ENCODE data around the gene FBXL16.

The FBXL16 gene

GRCh38 chr16:725041-725376 is 19.4 kb upstream of the FBXL16 start:
- Histone ChIP-seq H3K4me2 (ENCODE audit: low read length) (no peak overlapping the region), H4K20me1 (ENCODE audit: control insufficient read depth, insufficient read depth, low read depth, low read length) (0 out of 2 replicates have a peak, but pooled peaks cover 3% of the 10 kb centered on the region), H3K9me2 (replicated peaks; ENCODE audit: control insufficient read depth, low read length) (no peaks in the 10 kb centered on the region), H3K79me2 (ENCODE audit: control insufficient read depth, low read length) (peaks cover 9% of the 10 kb centered on the region), H3K9me3 (ENCODE audit: control insufficient read depth, insufficient read depth, low read length) (no peaks in the 10 kb centered on the region), H3K4me1 (ENCODE audit: control insufficient read depth, low read length) (peaks cover 56% of the 10 kb centered on the region), H3K4me3 (ENCODE audit: low read length) (no peak overlapping the region), H3K36me3 (ENCODE audit: control insufficient read depth, low read length) (peaks cover 38% of the 10 kb centered on the region), H3K27ac (ENCODE audit: low read depth, low read length) (no peak overlapping the region), H3F3A (ENCODE audit: control insufficient read depth, insufficient read depth) (peaks cover 10% of the 10 kb centered on the region; the same call in 1 of the 2 replicates), H3K27me3 (ENCODE audit: control insufficient read depth, low read length) (no peaks in the 10 kb centered on the region)
- TF ChIP-seq EZH2phosphoT487 (IDR thresholded peaks at IDR 0.05; ENCODE audit: borderline replicate concordance, low read length) (no peak), CTCF (IDR thresholded peaks at IDR 0.05; ENCODE audit: low read depth, low read length, poor library complexity, severe bottlenecking) (no peak)

- peaks cover 61% of the 10 kb centered on the region for H3K4me1 ChIP-seq (ENCODE audit: control insufficient read depth, low read length)
- TF ChIP-seq CTCF (IDR thresholded peaks at IDR 0.05; ENCODE audit: low read depth, low read length, poor library complexity, severe bottlenecking) (no peak), EZH2phosphoT487 (IDR thresholded peaks at IDR 0.05; ENCODE audit: borderline replicate concordance, low read length) (no peak)
- H4K20me1 ChIP-seq (ENCODE audit: control insufficient read depth, insufficient read depth, low read depth, low read length): 0 out of 2 replicates have a peak, but pooled peaks cover 3% of the 10 kb centered on the region
- H3K4me3 ChIP-seq (ENCODE audit: low read length): no peak overlapping the region
- H3K36me3 ChIP-seq (ENCODE audit: control insufficient read depth, low read length): peaks cover 32% of the 10 kb centered on the region
- H3K27me3 ChIP-seq (ENCODE audit: control insufficient read depth, low read length): no peaks in the 10 kb centered on the region
- no peaks in the 10 kb centered on the region for H3K9me3 ChIP-seq (ENCODE audit: control insufficient read depth, insufficient read depth, low read length)
- H3K9me2 ChIP-seq (replicated peaks; ENCODE audit: control insufficient read depth, low read length): no peaks in the 10 kb centered on the region
- peaks cover 12% of the 10 kb centered on the region; the same call in 1 of the 2 replicates for H3F3A ChIP-seq (ENCODE audit: control insufficient read depth, insufficient read depth)
- H3K27ac ChIP-seq (ENCODE audit: low read depth, low read length): no peak overlapping the region
- peak overlapping the region; percentile 27; the same call in 1 of the 2 replicates for H3K4me2 ChIP-seq (ENCODE audit: low read length)
- H3K79me2 ChIP-seq (ENCODE audit: control insufficient read depth, low read length): peaks cover 9% of the 10 kb centered on the region
Measured at GRCh38 chr16:724188-725040, 18.8 kb upstream of the FBXL16 start.

- peaks cover 26% of the 10 kb centered on the region for H3K36me3 ChIP-seq (ENCODE audit: control insufficient read depth, low read length)
- peak overlapping the region; percentile 27 for H3K4me2 ChIP-seq (ENCODE audit: low read length)
- no peak overlapping the region for H3K4me3 ChIP-seq (ENCODE audit: low read length)
- peaks cover 11% of the 10 kb centered on the region; the same call in 1 of the 2 replicates for H3F3A ChIP-seq (ENCODE audit: control insufficient read depth, insufficient read depth)
- H4K20me1 ChIP-seq (ENCODE audit: control insufficient read depth, insufficient read depth, low read depth, low read length): 0 out of 2 replicates have a peak, but pooled peaks cover 3% of the 10 kb centered on the region
- no peaks in the 10 kb centered on the region for H3K9me2 ChIP-seq (replicated peaks; ENCODE audit: control insufficient read depth, low read length)
- peaks cover 64% of the 10 kb centered on the region for H3K4me1 ChIP-seq (ENCODE audit: control insufficient read depth, low read length)
- no peaks in the 10 kb centered on the region for H3K27me3 ChIP-seq (ENCODE audit: control insufficient read depth, low read length)
- H3K27ac ChIP-seq (ENCODE audit: low read depth, low read length): no peak overlapping the region
- peaks cover 9% of the 10 kb centered on the region for H3K79me2 ChIP-seq (ENCODE audit: control insufficient read depth, low read length)
- no peak for TF ChIP-seq CTCF (IDR thresholded peaks at IDR 0.05; ENCODE audit: low read depth, low read length, poor library complexity, severe bottlenecking)
- TF ChIP-seq EZH2phosphoT487 (IDR thresholded peaks at IDR 0.05; ENCODE audit: borderline replicate concordance, low read length): no peak
- H3K9me3 ChIP-seq (ENCODE audit: control insufficient read depth, insufficient read depth, low read length): no peaks in the 10 kb centered on the region
Measured at GRCh38 chr16:723695-724094, 18.1 kb upstream of the FBXL16 start.
